ENCODE data around the gene TMEM41B.
A peak's percentile ranks its signal among the peaks of the same experiment; 100 is the strongest.
"Not testable (repeated sequence)": the region's sequence is repeated elsewhere in the genome, so short reads cannot be mapped to it uniquely, and the experiment has no call there.

The TMEM41B gene

DNA sequence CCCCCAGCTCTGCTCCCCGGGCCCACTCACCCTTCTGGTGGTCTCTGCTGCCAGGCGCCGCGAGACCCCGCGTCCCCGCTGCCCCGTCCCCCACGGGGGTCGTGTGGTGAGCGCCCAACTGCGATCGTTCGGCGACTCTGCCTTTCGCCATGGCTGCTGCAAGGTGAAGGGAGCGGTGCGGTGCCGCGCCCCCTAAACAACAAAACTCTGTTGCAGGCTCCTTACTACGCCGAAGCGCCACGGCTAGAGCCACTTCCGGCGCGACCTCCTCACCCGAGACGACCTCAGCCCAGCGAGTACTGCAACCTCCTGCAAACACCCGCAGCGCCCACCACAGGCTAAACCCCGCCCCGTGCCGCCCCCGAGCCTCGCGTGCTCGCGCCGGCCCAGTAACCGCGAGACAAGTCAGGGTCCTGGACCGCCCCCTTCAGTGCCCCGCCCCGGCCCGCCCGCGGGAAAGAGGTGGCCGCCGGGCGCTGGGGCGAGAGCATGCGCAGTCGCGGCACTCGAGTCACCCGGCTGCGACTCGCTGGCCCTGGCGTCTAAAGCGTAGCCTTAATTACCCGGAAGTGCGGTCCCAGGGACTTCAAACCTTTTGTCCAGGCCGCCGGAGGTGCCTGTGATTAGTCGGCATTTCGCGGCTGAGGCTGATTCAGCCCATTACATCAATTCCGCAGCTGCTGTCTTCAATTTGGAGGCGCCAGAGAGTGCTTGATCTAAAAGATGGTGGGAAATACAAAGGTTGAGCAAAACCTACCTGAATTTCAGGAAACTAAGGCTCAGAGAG, at the start of gene TMEM41B:
Gene TMEM41B (minus strand): TSS at position 303 of the 787 bp plus-strand sequence. CDS start 152 bp downstream, at position 151.
- peak; percentile 96 for DNase-seq (ENCODE audit: low read depth)
- H3K4me3 ChIP-seq (ENCODE audit: control insufficient read depth, low read depth, low read length), result peak within 1 kb of the TSS; percentile 95
- TF ChIP-seq CTCF (conservative IDR thresholded peaks at IDR 0.05; ENCODE audit: control insufficient read depth, insufficient read depth, low read depth, low read length), result no peak

- DNase-seq (ENCODE audit: low read depth), result no peak
- H3K4me3 ChIP-seq (ENCODE audit: control insufficient read depth, low read depth, low read length), result no peak overlapping the region
- no peak for TF ChIP-seq CTCF (conservative IDR thresholded peaks at IDR 0.05; ENCODE audit: control insufficient read depth, insufficient read depth, low read depth, low read length)
Measured at GRCh38 chr11:9362393-9362863, 48.0 kb upstream of the TMEM41B start.

GRCh38 chr11:9360862-9361622, 46.6 kb upstream of the TMEM41B start:
- not testable (repeated sequence) for H3K4me3 ChIP-seq (ENCODE audit: control insufficient read depth, low read depth, low read length); DNase-seq (ENCODE audit: low read depth)

DNA sequence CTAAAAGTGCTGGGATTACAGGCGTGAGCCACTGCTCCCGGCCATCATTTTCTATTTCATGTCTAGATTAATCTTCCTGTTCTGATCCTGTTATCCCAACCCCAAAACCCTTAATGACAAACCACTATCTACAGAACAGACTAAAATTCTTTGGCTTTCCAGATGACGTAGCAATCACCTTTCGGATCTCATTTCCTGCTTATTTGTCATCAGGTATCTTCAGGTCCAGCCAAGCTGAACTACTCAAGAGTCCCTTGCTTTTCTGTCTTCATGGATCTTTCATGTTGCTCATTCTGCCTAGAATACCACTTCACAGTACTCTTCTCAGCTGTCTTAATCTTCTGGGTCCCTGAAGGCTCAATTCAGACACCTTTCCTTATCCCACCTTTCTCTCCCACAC, 42.6 kb upstream of the TMEM41B start:
- no peak for DNase-seq (ENCODE audit: low read depth)
- TF ChIP-seq CTCF (conservative IDR thresholded peaks at IDR 0.05; ENCODE audit: control insufficient read depth, insufficient read depth, low read depth, low read length), result no peak
- H3K4me3 ChIP-seq (ENCODE audit: control insufficient read depth, low read depth, low read length), result no peak overlapping the region

DNA sequence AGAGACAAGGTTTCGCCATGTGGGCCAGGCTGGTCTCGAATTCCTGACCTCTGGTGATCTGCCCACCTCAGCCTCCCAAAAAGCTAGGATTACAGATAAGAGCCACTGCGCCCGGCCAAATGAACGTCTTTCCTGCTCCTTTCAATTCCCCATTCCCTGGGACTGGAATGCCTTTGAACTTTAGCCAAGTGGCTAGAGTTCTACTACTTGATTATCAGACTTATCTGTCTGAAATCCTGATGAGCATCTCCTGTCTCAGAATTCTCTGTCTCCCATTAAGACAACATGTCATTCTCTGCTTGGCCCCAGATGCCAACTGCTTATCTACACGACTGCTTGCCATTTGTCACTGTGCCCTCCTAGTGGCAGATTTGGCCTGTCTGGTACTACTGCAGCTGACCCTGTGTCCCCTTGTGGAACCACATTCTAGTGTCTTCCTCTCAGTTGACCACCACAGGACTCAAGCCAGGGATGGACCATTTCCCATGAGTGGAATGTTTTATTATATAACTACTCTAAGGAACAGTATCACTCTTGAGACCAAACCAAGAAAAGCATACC, 37.0 kb upstream of the TMEM41B start:
- no peak overlapping the region for H3K4me3 ChIP-seq (ENCODE audit: control insufficient read depth, low read depth, low read length)
- no peak for DNase-seq (ENCODE audit: low read depth)
- TF ChIP-seq CTCF (conservative IDR thresholded peaks at IDR 0.05; ENCODE audit: control insufficient read depth, insufficient read depth, low read depth, low read length), result no peak

- H3K4me3 ChIP-seq (ENCODE audit: control insufficient read depth, low read depth, low read length); DNase-seq (ENCODE audit: low read depth): not testable (repeated sequence)
Measured at GRCh38 chr11:9347779-9348178, 33.4 kb upstream of the TMEM41B start.

DNA sequence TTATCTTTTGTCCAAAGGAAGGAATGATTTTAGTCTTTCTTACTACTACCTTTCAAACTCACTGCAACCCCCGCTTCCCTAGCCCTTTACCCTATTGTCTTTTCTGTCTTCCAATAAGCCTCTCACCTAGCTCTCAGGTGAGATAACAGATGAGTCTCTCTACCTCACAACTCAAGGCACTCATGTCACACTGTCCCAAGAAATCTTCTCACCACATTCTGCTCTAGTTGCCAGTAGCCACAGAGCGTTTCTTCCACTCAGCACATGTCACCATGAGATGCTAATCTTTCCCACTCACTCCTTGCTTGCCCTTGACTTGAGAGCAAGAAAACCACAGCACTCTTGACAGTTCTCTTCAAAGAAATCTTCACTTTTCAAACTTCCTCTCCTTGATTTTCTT, 32.7 kb upstream of the TMEM41B start:
- DNase-seq (ENCODE audit: low read depth), result no peak
- H3K4me3 ChIP-seq (ENCODE audit: control insufficient read depth, low read depth, low read length), result no peak overlapping the region
- no peak for TF ChIP-seq CTCF (conservative IDR thresholded peaks at IDR 0.05; ENCODE audit: control insufficient read depth, insufficient read depth, low read depth, low read length)
